NCI-H748 (cell line): ENCODE data around the gene ASPG.
"Not testable (repeated sequence)": the region's sequence is repeated elsewhere in the genome, so short reads cannot be mapped to it uniquely, and the experiment has no call there.

ENCODE experiments used
- DNase-seq: peaks from one replicate; lab custom pipeline; 2025; ENCODE audit not compliant: unreplicated experiment; lab: John Stamatoyannopoulos, UW

Gene ASPG

GRCh38 chr14:104144911-104145825 lies 59.7 kb downstream of the ASPG start:
- DNase-seq = peak; percentile 34

GRCh38 chr14:104145826-104146601 lies 60.5 kb downstream of the ASPG start:
- DNase-seq = no peak

GRCh38 chr14:104146651-104147345 lies 61.3 kb downstream of the ASPG start:
- DNase-seq = no peak

GRCh38 chr14:104147346-104148125 lies 62.0 kb downstream of the ASPG start:
- DNase-seq = no peak

GRCh38 chr14:104148433-104149277 lies 63.2 kb downstream of the ASPG start:
- DNase-seq = no peak

- DNase-seq = no peak
Observed at GRCh38 chr14:104149278-104149595, 63.7 kb downstream of the ASPG start.

- DNase-seq = peak; percentile 46
Observed at GRCh38 chr14:104149617-104150135, 64.2 kb downstream of the ASPG start.

- DNase-seq = peak; percentile 32
Observed at GRCh38 chr14:104150136-104151025, 64.9 kb downstream of the ASPG start.

GRCh38 chr14:104151026-104151381 lies 65.5 kb downstream of the ASPG start:
- no peak for DNase-seq

GRCh38 chr14:104151566-104152245 lies 66.2 kb downstream of the ASPG start:
- DNase-seq = no peak

GRCh38 chr14:104152246-104152575 lies 66.7 kb downstream of the ASPG start:
- no peak for DNase-seq

GRCh38 chr14:104152686-104153393 lies 67.3 kb downstream of the ASPG start:
- no peak for DNase-seq

GRCh38 chr14:104153394-104153755 lies 67.9 kb downstream of the ASPG start:
- DNase-seq = not testable (repeated sequence)

- no peak for DNase-seq
Observed at GRCh38 chr14:104154246-104154645, 68.7 kb downstream of the ASPG start.

- DNase-seq = no peak
Observed at GRCh38 chr14:104155513-104155912, 70.0 kb downstream of the ASPG start.

- no peak for DNase-seq
Observed at GRCh38 chr14:104156142-104156541, 70.6 kb downstream of the ASPG start.

GRCh38 chr14:104157016-104157928 lies 71.8 kb downstream of the ASPG start:
- no peak for DNase-seq
